H9 (cell line): Measurements from ENCODE around the gene ZNF215. TPM values are rescaled to one million over a fixed set of nuclear protein-coding genes. Genes with fewer than 3 reads are reported as not detected.
A peak's percentile ranks its signal among the peaks of the same experiment; 100 is the strongest.

ENCODE experiments used
- DNase-seq: peaks from one replicate; pipeline ENCODE4 v3.0.0-alpha.2; 2017
- H2AFZ ChIP-seq: one replicate; pipeline ENCODE4 v1.6.1; 2013; ENCODE audit warnings: mild to moderate bottlenecking, low read length, control low read depth, moderate library complexity
- H2AK5ac ChIP-seq: 2 replicates; pipeline ENCODE4 v1.6.1; 2013; ENCODE audit warnings: low read length, control low read depth, mixed read lengths; ENCODE audit not compliant: insufficient read length
- H2BK120ac ChIP-seq: one replicate; pipeline ENCODE4 v1.6.1; 2013; ENCODE audit warnings: low read depth, mild to moderate bottlenecking, low read length, control low read depth, inconsistent platforms; ENCODE audit not compliant: poor library complexity, severe bottlenecking
- H2BK12ac ChIP-seq: 2 replicates; pipeline ENCODE4 v1.6.1; 2013; ENCODE audit warnings: low read length, control low read depth, mixed read lengths, low read depth; ENCODE audit not compliant: insufficient read length
- H2BK15ac ChIP-seq: 2 replicates; pipeline ENCODE4 v1.6.1; 2013; ENCODE audit warnings: low read depth, low read length, control low read depth
- H2BK20ac ChIP-seq: one replicate; pipeline ENCODE4 v1.6.1; 2013; ENCODE audit warnings: low read depth, mild to moderate bottlenecking, low read length, control low read depth, inconsistent platforms; ENCODE audit not compliant: poor library complexity, severe bottlenecking
- H2BK5ac ChIP-seq: 2 replicates; pipeline ENCODE4 v1.6.1; 2013; ENCODE audit warnings: low read length, control low read depth, mixed read lengths; ENCODE audit not compliant: insufficient read length
- H3K14ac ChIP-seq: 2 replicates; pipeline ENCODE4 v1.6.1; 2013; ENCODE audit warnings: low read length, control low read depth; ENCODE audit not compliant: insufficient read depth
- H3K18ac ChIP-seq: 2 replicates; pipeline ENCODE4 v1.6.1; 2013; ENCODE audit warnings: low read depth, mild to moderate bottlenecking, mixed read lengths, low read length, control low read depth; ENCODE audit not compliant: insufficient read length
- H3K23ac ChIP-seq: 2 replicates; pipeline ENCODE4 v1.6.1; 2013; ENCODE audit warnings: low read length, control low read depth, mixed read lengths, low read depth; ENCODE audit not compliant: insufficient read length
- H3K23me2 ChIP-seq: 2 replicates; pipeline ENCODE4 v1.6.1; 2013; ENCODE audit warnings: low read depth, mild to moderate bottlenecking, mixed read lengths, low read length, control low read depth; ENCODE audit not compliant: insufficient read length, poor library complexity, severe bottlenecking
- H3K27ac ChIP-seq: 2 replicates; pipeline ENCODE4 v1.5.1; 2013; ENCODE audit warnings: low read length, control low read depth, mixed read lengths, low read depth; ENCODE audit not compliant: insufficient read length
- H3K27me3 ChIP-seq: 2 replicates; pipeline ENCODE4 v1.6.1; 2013; ENCODE audit warnings: low read length, control low read depth, inconsistent platforms; ENCODE audit not compliant: insufficient read depth
- H3K4ac ChIP-seq: 2 replicates; pipeline ENCODE4 v1.6.1; 2013; ENCODE audit warnings: low read depth, mild to moderate bottlenecking, control low read depth, inconsistent platforms, low read length, moderate library complexity
- H3K4me1 ChIP-seq: 2 replicates; pipeline ENCODE4 v1.6.1; 2013; ENCODE audit warnings: low read length, control low read depth, inconsistent platforms; ENCODE audit not compliant: insufficient read depth
- H3K4me2 ChIP-seq: 2 replicates; pipeline ENCODE4 v1.6.1; 2013; ENCODE audit warnings: low read length, control low read depth, mixed read lengths; ENCODE audit not compliant: insufficient read length, insufficient read depth
- H3K56ac ChIP-seq: 2 replicates; pipeline ENCODE4 v1.6.1; 2013; ENCODE audit warnings: low read depth, mild to moderate bottlenecking, mixed read lengths, low read length, control low read depth; ENCODE audit not compliant: insufficient read length
- H3K79me1 ChIP-seq: 2 replicates; pipeline ENCODE4 v1.6.1; 2013; ENCODE audit warnings: low read depth, mild to moderate bottlenecking, moderate library complexity, low read length, control low read depth, inconsistent platforms; ENCODE audit not compliant: insufficient read depth, poor library complexity, severe bottlenecking
- H3K79me2 ChIP-seq: 2 replicates; pipeline ENCODE4 v1.6.1; 2013; ENCODE audit warnings: low read length, control low read depth, inconsistent platforms; ENCODE audit not compliant: insufficient read depth
- H3K9ac ChIP-seq: 2 replicates; pipeline ENCODE4 v1.6.1; 2013; ENCODE audit warnings: low read length, control low read depth, mixed read lengths; ENCODE audit not compliant: insufficient read length; ENCODE audit errors: extremely low read depth
- H3K9me3 ChIP-seq: one replicate; pipeline ENCODE4 v1.6.1; 2013; ENCODE audit warnings: low read depth, low read length, inconsistent platforms; ENCODE audit not compliant: control insufficient read depth
- H3T11ph ChIP-seq: one replicate; pipeline ENCODE4 v1.6.1; 2013; ENCODE audit warnings: mild to moderate bottlenecking, low read length, control low read depth, inconsistent platforms
- H4K20me1 ChIP-seq: one replicate; pipeline ENCODE4 v1.6.1; 2013; ENCODE audit not compliant: control insufficient read depth, insufficient read length, insufficient read depth
- H4K5ac ChIP-seq: 2 replicates; pipeline ENCODE4 v1.6.1; 2013; ENCODE audit warnings: low read depth, mild to moderate bottlenecking, mixed read lengths, low read length, control low read depth; ENCODE audit not compliant: insufficient read length
- H4K8ac ChIP-seq: replicated peaks from 2 replicates; pipeline ENCODE4 v1.6.1; 2013; ENCODE audit warnings: low read length, control low read depth, mixed read lengths, low read depth; ENCODE audit not compliant: insufficient read length
- H4K91ac ChIP-seq: 2 replicates; pipeline ENCODE4 v1.6.1; 2013; ENCODE audit warnings: low read depth, mild to moderate bottlenecking, moderate library complexity, mixed read lengths, low read length, control low read depth; ENCODE audit not compliant: insufficient read length
- H3K27ac Mint-ChIP-seq, 3 experiments: 2 replicates in 2 of 3; 3 replicates in 1 of 3; pipeline ENCODE4 v1.8.0; 2020 to 2021; ENCODE audit warnings: mixed read lengths in 3 of 3, mild to moderate bottlenecking in 1 of 3, moderate library complexity in 1 of 3
- H3K27me3 Mint-ChIP-seq: 2 replicates; pipeline ENCODE4 v1.8.0; 2021; ENCODE audit warnings: low read depth, mild to moderate bottlenecking, moderate library complexity, mixed read lengths
- H3K36me3 Mint-ChIP-seq, 3 experiments: 2 replicates in 2 of 3; 3 replicates in 1 of 3; pipeline ENCODE4 v1.8.0; 2020 to 2021; ENCODE audit warnings: low read depth in 3 of 3, mixed read lengths in 3 of 3; ENCODE audit not compliant: insufficient read depth in 1 of 3
- H3K4me1 Mint-ChIP-seq, 2 experiments: 2 replicates each; pipeline ENCODE4 v1.8.0; 2020; ENCODE audit warnings: mixed read lengths in 2 of 2
- H3K4me3 Mint-ChIP-seq, 2 experiments: 2 replicates in 1 of 2; 3 replicates in 1 of 2; pipeline ENCODE4 v1.8.0; 2020 to 2021; ENCODE audit warnings: mild to moderate bottlenecking in 2 of 2, mixed read lengths in 2 of 2, moderate library complexity in 1 of 2
- H3K9me3 Mint-ChIP-seq, 2 experiments: 2 replicates in 1 of 2; 3 replicates in 1 of 2; pipeline ENCODE4 v1.8.0; 2020; ENCODE audit warnings: mild to moderate bottlenecking in 2 of 2, mixed read lengths in 2 of 2, moderate library complexity in 1 of 2
- WGBS: extraction: QIAGEN DNeasy Blood & Tissue Kit; methylation state at CpG from one replicate; pipeline ENCODE4 v1.1.7; 2013; ENCODE audit warnings: missing lambda C conversion rate, low lambda C conversion rate, mixed read lengths; ENCODE audit not compliant: insufficient read length; ENCODE audit errors: extremely low coverage; 5-methylcytosine and 5-hydroxymethylcytosine counted together
- total RNA-seq: library from RNA; stranded (reverse); gene quantifications from 2 replicates; pipeline ENCODE4 v1.2.1, GENCODE V29; 2021
- TF ChIP-seq, protein P1 (sequence below): fragments of 200-600 bp; sonication (generic); conservative IDR thresholded peaks from 3 replicates; pipeline ENCODE4 v1.8.0; 2021; ENCODE audit warnings: antibody characterized with exemption, mild to moderate bottlenecking

The ZNF215 gene
- total RNA-seq, 1 experiment from 2014 or later: 18.0 TPM

DNA sequence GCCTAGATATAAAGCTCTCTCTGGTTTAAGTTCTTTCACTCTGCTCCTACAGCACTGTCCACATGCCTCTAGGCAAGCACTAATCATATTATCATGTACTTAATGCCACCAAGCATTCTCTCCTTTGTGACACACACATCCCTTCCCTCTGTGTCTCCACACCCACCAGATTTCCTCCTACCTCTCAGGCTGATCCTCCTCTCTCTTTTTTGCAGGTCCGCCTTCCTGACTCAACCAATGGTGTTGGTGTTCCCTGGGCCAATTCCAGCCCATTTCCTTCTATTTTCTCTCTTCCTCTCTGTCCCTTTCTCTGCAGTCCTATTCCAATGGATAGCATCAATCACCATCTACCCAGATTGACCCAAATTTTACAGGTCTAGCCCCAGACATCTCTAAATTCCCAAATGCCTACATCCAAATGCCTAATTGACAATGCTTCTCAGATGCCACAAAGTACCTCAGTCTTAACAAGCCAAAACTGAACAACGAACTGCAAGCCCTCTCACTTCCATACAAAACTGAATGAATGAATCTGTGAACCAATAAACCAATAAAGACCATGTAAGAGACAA lies 504 bp upstream of the ZNF215 start:
- Histone ChIP-seq H3K79me1 (no peaks in the 10 kb centered on the region), H2BK20ac (no peak overlapping the region), H4K91ac (no peak overlapping the region), H3K4me2 (peak overlapping the region; percentile 100), H3K14ac (no peak overlapping the region), H2BK120ac (no peak overlapping the region), H2BK15ac (no peak overlapping the region), H3K9me3 (no peaks in the 10 kb centered on the region), H2AFZ (peak overlapping the region; percentile 80), H2BK12ac (no peak overlapping the region), H3K18ac (peak overlapping the region; percentile 88), H3K27ac (peak overlapping the region; percentile 53), H3K4ac (no peak overlapping the region), H3K56ac (no peak overlapping the region), H3T11ph (peak overlapping the region; percentile 24), H3K23ac (no peak overlapping the region), H4K5ac (peak overlapping the region; percentile 85), H3K27me3 (no peaks in the 10 kb centered on the region), H4K20me1 (no peaks in the 10 kb centered on the region), H3K4me1 (no peaks in the 10 kb centered on the region; the same call in 1 of the 2 replicates), H2AK5ac (no peak overlapping the region), H4K8ac (no peak overlapping the region), H2BK5ac (no peak overlapping the region), H3K23me2 (peaks cover 7% of the 10 kb centered on the region), H3K9ac (peak overlapping the region; percentile 50), H3K79me2 (peaks cover 1% of the 10 kb centered on the region; the same call in 1 of the 2 replicates)
- TF ChIP-seq, protein P1, sequence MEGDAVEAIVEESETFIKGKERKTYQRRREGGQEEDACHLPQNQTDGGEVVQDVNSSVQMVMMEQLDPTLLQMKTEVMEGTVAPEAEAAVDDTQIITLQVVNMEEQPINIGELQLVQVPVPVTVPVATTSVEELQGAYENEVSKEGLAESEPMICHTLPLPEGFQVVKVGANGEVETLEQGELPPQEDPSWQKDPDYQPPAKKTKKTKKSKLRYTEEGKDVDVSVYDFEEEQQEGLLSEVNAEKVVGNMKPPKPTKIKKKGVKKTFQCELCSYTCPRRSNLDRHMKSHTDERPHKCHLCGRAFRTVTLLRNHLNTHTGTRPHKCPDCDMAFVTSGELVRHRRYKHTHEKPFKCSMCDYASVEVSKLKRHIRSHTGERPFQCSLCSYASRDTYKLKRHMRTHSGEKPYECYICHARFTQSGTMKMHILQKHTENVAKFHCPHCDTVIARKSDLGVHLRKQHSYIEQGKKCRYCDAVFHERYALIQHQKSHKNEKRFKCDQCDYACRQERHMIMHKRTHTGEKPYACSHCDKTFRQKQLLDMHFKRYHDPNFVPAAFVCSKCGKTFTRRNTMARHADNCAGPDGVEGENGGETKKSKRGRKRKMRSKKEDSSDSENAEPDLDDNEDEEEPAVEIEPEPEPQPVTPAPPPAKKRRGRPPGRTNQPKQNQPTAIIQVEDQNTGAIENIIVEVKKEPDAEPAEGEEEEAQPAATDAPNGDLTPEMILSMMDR: no peak
- no peaks in the 10 kb centered on the region for H3K27me3 Mint-ChIP-seq
- peaks cover 5 to 12% (median 10%) of the 10 kb centered on the region in 3 experiments; a peak in 5 of 7 replicates for H3K36me3 Mint-ChIP-seq
- H3K4me1 Mint-ChIP-seq: peaks cover 22 to 23% of the 10 kb centered on the region in 2 experiments
- no CpG with 5 or more reads among the region's 2 CpGs for WGBS
- no peaks in the 10 kb centered on the region for H3K9me3 Mint-ChIP-seq
- H3K4me3 Mint-ChIP-seq: peak overlapping the region; percentile 96 to 97
- peak overlapping the region; percentile 3 to 92 (median 79) for H3K27ac Mint-ChIP-seq
- peak; percentile 52 for DNase-seq
